ENCODE measurements around the gene LPA.
"Not testable (repeated sequence)": the region's sequence is repeated elsewhere in the genome, so short reads cannot be mapped to it uniquely, and the experiment has no call there.

The LPA gene, protein sequence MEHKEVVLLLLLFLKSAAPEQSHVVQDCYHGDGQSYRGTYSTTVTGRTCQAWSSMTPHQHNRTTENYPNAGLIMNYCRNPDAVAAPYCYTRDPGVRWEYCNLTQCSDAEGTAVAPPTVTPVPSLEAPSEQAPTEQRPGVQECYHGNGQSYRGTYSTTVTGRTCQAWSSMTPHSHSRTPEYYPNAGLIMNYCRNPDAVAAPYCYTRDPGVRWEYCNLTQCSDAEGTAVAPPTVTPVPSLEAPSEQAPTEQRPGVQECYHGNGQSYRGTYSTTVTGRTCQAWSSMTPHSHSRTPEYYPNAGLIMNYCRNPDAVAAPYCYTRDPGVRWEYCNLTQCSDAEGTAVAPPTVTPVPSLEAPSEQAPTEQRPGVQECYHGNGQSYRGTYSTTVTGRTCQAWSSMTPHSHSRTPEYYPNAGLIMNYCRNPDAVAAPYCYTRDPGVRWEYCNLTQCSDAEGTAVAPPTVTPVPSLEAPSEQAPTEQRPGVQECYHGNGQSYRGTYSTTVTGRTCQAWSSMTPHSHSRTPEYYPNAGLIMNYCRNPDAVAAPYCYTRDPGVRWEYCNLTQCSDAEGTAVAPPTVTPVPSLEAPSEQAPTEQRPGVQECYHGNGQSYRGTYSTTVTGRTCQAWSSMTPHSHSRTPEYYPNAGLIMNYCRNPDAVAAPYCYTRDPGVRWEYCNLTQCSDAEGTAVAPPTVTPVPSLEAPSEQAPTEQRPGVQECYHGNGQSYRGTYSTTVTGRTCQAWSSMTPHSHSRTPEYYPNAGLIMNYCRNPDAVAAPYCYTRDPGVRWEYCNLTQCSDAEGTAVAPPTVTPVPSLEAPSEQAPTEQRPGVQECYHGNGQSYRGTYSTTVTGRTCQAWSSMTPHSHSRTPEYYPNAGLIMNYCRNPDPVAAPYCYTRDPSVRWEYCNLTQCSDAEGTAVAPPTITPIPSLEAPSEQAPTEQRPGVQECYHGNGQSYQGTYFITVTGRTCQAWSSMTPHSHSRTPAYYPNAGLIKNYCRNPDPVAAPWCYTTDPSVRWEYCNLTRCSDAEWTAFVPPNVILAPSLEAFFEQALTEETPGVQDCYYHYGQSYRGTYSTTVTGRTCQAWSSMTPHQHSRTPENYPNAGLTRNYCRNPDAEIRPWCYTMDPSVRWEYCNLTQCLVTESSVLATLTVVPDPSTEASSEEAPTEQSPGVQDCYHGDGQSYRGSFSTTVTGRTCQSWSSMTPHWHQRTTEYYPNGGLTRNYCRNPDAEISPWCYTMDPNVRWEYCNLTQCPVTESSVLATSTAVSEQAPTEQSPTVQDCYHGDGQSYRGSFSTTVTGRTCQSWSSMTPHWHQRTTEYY (N-terminal part only)

DNA sequence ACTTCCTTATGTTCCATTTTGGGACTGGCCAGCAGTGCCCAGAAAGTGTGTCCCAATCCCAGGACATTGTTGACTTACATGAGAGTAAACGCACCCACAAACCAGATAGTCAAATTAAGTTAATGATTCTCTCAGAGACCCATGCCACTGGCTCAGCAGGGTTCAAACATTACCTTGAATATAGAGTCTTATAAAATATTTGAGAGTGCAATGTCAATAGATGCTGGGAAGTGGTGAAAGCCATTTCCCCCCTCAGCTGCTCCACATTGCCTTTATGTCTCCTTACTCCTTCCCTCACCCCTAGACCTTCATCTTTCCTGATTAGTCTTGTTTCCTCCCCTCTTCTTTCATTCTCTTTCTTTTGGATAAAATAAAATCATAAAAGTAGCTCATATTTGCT, at the start of gene LPA:
TSS of gene LPA (minus strand) at position 78 of the 400 bp plus-strand sequence. CDS start at position 17, 61 bp downstream.
- FAIRE-seq: not testable (repeated sequence)

- FAIRE-seq: not testable (repeated sequence)
These were observed 44.9 kb upstream of the LPA start for GRCh38 chr6:160708993-160709392.

DNA sequence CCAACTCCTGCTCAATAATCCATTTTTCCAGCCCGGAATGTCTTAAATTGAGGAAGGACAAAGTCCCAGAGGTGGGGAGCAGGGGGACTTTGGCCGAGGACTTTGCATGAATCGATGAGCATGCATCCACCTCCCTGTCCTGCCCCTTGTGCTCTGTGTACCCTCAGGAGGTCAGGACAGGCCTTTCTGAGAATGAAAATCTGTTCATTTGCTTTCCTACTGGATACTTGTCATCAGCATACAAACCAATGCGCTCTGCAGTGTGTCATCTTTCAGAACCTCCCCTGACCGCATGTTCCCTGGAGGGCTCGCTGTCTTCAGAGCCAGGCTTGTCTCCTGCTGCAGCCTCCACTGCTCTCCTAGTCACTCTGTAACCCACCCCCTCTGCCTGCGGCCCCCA, 40.6 kb upstream of the LPA start:
- FAIRE-seq: not testable (repeated sequence)

- not testable (repeated sequence) for FAIRE-seq
These were observed 38.0 kb upstream of the LPA start, which contains the start of gene PLG for GRCh38 chr6:160701918-160702680. TSS of gene PLG (plus strand) at chr6:160702244. CDS start at chr6:160702305, 61 bp downstream.

DNA sequence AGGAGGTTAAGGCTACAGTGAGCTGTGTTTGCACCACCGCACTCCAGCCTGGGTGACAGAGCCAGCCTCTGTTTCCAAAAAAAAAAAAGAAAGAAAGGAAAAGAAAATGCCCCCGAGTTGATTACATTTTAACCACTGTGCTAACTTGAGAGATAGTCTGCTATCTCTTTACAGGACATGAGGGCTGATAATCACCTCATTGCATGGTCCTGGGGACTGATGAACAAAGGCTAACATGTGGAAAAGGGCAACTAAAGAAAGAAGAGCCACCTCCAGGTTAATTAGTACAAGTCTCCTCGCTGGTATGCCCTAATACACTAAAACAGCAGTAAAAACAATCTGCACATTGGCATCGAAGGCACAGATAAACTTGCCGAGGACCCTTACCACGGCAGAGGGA, 33.8 kb upstream of the LPA start:
- no peak for FAIRE-seq

DNA sequence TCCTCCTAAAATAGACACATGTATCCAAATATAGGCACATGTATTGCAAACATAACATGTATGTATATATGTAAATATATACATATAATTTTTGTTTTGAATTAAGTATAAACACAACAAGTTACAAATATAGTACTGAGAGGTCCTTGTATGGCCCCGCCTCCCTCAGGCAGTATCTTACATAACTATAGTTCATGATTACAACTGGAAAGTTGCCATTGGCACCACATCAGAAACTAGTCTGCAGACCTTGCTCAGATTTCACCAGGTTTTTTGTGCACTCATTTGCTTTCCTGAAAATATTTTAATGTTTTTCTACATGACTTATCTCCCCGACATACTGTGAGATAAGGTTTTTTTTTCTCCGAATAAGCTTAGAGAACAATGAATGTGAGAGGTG, 32.8 kb upstream of the LPA start:
- not testable (repeated sequence) for FAIRE-seq

DNA sequence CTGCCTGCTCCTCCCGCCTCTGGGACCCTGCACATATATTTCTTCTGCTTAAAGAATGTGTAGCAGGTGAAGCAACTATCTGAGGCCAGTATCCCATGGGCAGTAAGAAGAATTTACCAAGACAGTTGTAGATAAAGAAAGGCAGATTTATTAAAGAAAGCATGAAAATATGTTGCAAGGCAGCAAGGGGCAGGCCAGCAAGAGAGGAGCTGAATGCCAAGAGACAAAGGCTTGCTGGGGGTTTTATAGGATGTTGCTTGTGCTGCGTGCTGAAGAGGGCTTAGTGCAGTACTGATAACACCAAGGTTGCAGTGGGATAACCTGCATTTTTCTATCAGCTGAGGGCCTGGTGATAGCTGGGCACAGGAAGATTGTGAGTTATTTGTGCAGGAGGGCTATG, 31.5 kb upstream of the LPA start:
- FAIRE-seq: not testable (repeated sequence)

DNA sequence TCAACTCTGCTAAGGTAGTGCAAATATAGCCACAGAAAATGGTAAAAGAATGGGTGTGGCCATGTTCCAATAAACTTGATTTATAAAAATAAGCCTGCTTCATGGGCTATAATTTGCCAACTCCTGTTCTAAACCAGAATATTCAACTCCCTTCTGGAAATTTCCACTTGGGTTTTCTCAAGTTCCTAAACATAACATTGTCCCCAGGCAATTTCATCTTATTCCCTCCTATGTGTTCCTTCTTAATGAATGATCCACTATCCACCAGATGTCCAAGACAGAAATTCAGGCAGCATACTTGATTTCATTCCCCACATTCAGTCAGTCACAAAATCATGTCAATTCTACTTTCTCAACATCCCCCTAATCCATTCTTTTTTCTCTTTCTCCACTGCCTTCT, 30.9 kb upstream of the LPA start:
- FAIRE-seq: not testable (repeated sequence)

GRCh38 chr6:160692369-160692959, 28.4 kb upstream of the LPA start:
- FAIRE-seq: no peak

DNA sequence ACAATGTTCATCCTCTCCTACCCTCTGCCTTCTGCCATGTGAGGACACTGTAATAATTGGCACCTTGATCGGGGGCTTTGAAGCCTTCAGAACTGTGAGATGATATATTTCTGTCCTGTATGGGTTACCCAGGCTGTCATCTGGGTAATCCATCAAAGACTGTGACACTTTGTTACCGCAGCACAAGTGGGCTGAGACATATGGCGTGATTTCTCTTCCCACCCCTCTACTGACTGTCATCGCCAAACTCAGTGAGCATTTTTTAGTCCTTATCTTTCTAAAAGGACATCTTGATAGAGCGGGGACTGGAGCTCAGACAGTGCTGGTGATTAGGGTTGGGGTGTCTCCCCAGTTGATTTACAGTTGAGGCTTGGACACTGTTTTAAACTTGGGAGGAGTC, 27.5 kb upstream of the LPA start:
- FAIRE-seq: no peak

DNA sequence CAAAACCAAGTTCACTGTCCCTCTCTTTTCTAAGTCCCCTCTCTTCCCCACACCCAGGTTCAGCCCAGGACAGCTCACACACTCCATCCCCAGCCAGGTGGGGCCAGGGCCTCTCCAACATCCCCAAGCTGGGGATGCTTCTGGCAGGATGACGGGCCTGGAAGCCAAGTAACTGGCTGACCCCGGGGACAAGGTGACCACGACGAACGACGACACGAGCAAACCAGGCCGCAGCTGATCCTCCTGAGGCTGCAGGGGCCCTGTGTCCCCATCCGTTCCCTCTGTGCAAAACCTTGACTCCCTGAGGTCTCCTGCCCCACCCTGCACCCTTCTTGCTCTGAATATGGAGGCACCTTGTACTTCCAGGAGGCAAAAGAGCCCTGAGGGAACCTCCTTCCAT, 26.4 kb upstream of the LPA start:
- FAIRE-seq: no peak

DNA sequence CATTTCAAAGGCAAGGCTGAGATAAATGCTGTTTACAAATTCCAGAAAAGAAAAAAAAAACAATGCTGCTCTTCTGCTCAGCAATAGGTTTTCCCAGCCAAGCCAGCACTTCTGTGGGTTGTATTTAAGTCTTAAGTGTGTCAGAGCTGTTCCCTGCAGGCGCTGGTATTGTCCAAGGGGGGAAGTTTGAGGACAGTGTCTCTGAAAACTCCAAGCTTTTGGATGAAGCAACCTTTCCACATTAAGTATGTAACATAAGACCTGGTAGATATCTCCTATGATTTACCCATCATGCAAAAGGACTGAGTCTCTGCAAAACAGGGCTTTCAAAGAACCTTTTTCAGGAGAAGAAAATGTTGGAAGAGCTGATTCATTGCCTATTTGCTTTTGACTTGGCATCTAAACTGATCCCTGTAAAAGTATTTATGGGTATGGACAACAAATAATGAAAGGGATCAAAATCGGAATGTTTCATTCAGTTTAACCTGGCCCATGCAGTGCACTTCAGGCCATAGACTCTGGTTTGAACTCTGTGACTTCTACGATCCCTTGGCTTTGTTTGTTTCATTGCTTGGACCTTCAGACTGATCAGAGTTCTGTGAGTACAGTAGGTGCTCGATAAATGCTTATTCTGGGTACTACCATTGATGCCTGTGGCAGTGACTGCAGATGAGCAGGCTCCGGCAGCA, 21.8 kb upstream of the LPA start:
- FAIRE-seq: no peak

DNA sequence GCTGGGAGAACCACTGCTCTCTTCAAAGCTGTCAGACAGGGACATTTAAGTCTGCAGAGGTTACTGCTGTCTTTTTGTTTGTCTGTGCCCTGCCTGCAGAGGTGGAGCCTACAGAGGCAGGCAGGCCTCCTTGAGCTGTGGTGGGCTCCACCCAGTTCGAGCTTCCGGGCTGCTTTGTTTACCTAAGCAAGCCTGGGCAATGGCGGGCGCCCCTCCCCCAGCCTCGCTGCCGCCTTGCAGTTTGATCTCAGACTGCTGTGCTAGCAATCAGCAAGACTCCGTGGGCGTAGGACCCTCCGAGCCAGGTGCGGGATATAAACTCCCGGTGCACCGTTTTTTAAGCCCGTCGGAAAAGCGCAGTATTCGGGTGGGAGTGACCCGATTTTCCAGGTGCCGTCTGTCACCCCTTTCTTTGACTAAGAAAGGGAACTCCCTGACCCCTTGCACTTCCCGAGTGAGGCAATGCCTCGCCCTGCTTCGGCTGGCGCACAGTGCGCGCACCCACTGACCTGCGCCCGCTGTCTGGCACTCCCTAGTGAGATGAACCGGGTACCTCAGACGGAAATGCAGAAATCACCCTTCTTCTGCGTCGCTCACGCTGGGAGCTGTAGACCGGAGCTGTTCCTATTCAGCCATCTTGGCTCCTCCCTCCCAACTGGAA, 21.2 kb upstream of the LPA start:
- not testable (repeated sequence) for FAIRE-seq

DNA sequence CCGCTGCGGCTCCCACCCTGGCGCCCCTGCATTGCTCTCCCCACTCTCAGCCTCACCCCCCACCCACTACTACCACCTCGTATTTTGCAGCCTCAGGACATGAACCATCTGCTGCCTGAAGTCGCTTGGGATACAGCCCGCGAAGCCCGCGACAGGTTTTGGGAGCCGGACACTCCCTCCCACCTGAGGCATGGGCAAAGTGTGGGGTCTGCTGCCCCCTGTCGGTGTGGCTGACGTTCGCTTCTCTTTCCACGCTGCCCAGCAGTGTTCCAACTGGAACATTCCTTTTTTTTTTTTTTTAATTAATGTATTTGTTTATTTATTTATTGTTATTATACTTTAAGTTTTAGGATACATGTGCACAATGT, 15.3 kb upstream of the LPA start:
- no peak for FAIRE-seq

GRCh38 chr6:160678744-160679401, 14.8 kb upstream of the LPA start:
- no peak for FAIRE-seq

DNA sequence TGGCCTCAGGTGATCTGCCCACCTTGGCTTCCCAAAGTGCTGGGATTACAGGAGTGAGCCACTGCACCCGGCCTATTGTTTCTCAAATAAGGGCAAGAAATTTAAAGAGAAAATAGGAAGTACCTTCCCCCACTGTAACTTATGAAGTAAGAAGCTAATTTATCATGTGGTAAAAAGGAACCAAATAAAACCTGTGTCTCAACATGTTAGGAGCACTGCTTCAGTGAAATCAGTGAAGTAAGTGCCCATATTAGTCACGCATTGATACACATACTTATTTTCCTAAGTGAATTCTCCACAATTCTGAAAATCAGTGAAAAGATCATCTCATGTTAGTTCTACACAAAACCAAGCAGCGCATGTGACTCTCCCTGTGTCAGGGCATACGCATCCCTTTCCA, 14.2 kb upstream of the LPA start:
- no peak for FAIRE-seq

DNA sequence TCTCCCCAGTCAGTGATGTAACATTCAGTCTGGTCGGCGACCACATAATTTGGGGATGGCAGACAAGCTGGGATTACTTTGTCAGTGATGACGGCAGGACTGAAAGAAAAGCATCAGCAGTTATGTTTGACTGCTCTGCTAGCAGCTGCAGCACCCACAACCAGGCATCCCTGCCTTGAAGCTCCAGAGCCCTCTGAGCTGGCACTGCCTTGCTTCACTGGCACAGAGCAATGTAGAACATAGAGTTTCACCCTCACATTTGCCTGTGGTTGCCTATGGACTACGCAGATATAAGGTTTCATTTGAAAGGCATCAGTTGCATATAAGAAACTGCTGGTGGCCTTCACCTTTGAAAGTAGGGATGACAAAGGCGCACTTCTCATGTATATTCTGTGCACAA, 12.3 kb upstream of the LPA start:
- FAIRE-seq: not testable (repeated sequence)

DNA sequence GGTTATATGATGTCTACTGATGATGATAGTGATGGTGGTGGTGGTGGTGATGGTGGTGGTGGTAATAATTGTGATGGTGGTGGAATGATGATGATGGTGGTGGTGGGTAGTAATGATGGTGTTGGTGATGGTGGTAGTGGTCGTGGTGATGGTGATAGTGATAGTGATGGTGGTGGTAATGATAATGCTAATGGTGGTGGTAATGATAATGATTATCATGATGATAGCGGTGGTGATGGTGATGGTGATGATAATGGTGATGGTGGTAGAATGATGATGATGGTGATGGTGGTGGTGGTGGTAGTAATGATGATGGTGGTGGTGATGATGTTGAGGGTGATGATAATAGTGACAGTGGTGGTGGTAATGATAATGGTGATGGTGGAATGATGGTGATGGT, 4.5 kb upstream of the LPA start:
- FAIRE-seq: no peak

DNA sequence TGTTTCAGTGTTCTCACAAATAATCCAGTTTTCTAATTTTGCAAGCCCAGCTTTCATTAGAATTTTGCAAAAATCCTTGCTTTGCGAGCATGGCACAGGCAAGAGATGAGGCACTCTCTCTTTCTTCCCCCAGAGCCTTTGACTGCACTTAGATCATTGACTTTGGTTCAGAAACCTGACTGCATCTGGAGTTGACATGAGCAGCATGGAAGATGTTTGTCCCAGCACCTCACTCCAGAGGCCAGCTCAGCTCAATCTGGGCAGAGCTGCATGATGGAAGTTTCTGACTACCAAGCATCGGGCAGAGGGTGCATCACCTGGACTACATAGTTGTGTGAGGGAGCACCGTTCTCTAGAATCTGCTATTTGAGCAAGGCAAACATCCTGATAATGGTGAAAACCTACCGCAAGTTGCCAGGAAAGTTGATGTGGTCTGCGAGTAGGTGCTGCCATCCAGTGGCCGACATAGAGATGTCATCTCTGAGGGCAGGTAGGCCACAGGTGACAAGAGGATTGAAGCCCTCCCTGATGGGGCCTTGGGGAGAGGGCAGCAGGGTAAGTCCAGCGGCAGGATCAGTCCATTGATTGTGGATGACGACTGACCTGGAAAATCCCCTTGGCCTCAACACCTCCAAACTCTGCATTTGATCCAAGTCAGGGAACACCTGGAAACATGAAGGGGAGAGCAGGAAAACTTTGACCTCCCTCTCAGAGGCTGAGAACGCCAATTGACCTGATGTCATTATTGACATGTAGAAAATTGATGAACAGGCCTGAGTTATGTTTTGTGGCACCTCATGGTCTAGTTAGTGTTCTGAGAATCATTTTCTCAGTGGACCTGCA, 3.8 kb upstream of the LPA start:
- FAIRE-seq: no peak

All from A204.1 (cell line).